MM.1S (cell line): Measurements from ENCODE around the gene TRIOBP.
A peak's percentile ranks its signal among the peaks of the same experiment; 100 is the strongest.

ENCODE experiments used
- DNase-seq: peaks from one replicate; pipeline ENCODE4 v3.0.0-alpha.2; 2015
- H2AFZ ChIP-seq: fragments of 300-600 bp; sonication (generic); 2 replicates; pipeline ENCODE4 v1.6.0; 2016; ENCODE audit warnings: antibody characterized with exemption, low read length
- H3F3A ChIP-seq: fragments of 300-600 bp; sonication (generic); 2 replicates; pipeline ENCODE4 v1.6.1; 2016; ENCODE audit warnings: mild to moderate bottlenecking, antibody characterized with exemption, low read length, moderate library complexity, mixed read lengths; ENCODE audit not compliant: insufficient read depth
- H3K27ac ChIP-seq: fragments of 300-600 bp; sonication (generic); 2 replicates; pipeline ENCODE4 v1.5.1; 2016; ENCODE audit warnings: mild to moderate bottlenecking, low read length
- H3K27me3 ChIP-seq: fragments of 300-600 bp; sonication (generic); replicated peaks from 2 replicates; pipeline ENCODE4 v1.6.0; 2016; ENCODE audit warnings: low read length; ENCODE audit not compliant: insufficient read depth
- H3K36me3 ChIP-seq: fragments of 300-600 bp; sonication (generic); replicated peaks from 2 replicates; pipeline ENCODE4 v1.6.1; 2016; ENCODE audit warnings: mild to moderate bottlenecking, low read length, mixed read lengths; ENCODE audit not compliant: insufficient read depth
- H3K4me1 ChIP-seq: fragments of 300-600 bp; sonication (generic); 2 replicates; pipeline ENCODE4 v1.6.1; 2016; ENCODE audit warnings: low read length, mixed read lengths
- H3K4me2 ChIP-seq: fragments of 300-600 bp; sonication (generic); 2 replicates; pipeline ENCODE4 v1.6.0; 2016; ENCODE audit warnings: low read depth, low read length
- H3K4me3 ChIP-seq: fragments of 300-600 bp; sonication (generic); 2 replicates; pipeline ENCODE4 v1.5.1; 2016; ENCODE audit warnings: low read length, mixed read lengths
- H3K79me2 ChIP-seq: fragments of 300-600 bp; sonication (generic); 2 replicates; pipeline ENCODE4 v1.6.1; 2016; ENCODE audit warnings: mixed run types, low read length, mixed read lengths
- H3K9ac ChIP-seq: fragments of 300-600 bp; sonication (generic); 2 replicates; pipeline ENCODE4 v1.6.1; 2016; ENCODE audit warnings: low read length, mixed read lengths
- H3K9me2 ChIP-seq: fragments of 300-600 bp; sonication (generic); replicated peaks from 2 replicates; pipeline ENCODE4 v1.6.1; 2016; ENCODE audit warnings: mild to moderate bottlenecking, low read length, mixed read lengths; ENCODE audit not compliant: insufficient read depth
- H3K9me3 ChIP-seq: fragments of 300-600 bp; sonication (generic); replicated peaks from 2 replicates; pipeline ENCODE4 v1.6.1; 2016; ENCODE audit warnings: mild to moderate bottlenecking, low read length, mixed read lengths; ENCODE audit not compliant: insufficient read depth
- H4K20me1 ChIP-seq: fragments of 300-600 bp; sonication (generic); 2 replicates; pipeline ENCODE4 v1.6.1; 2016; ENCODE audit warnings: mild to moderate bottlenecking, low read length, moderate library complexity, mixed read lengths; ENCODE audit not compliant: insufficient read depth
- EZH2 ChIP-seq: fragments of 300-600 bp; sonication (generic); optimal IDR thresholded peaks from 2 replicates; pipeline ENCODE3; 2017; ENCODE audit warnings: low read depth, mild to moderate bottlenecking, antibody characterized with exemption, low read length, mixed read lengths
- EZH2phosphoT487 ChIP-seq: fragments of 300-600 bp; sonication (generic); IDR thresholded peaks from 2 replicates; pipeline ENCODE4 v1.6.1; 2018; ENCODE audit warnings: antibody characterized with exemption, low read length
- TF ChIP-seq, protein P1 (sequence below): fragments of 300-600 bp; sonication (generic); IDR thresholded peaks from 2 replicates; pipeline ENCODE4 v1.5.1; 2016; ENCODE audit warnings: antibody characterized with exemption, low read length, mixed read lengths

Gene TRIOBP

DNA sequence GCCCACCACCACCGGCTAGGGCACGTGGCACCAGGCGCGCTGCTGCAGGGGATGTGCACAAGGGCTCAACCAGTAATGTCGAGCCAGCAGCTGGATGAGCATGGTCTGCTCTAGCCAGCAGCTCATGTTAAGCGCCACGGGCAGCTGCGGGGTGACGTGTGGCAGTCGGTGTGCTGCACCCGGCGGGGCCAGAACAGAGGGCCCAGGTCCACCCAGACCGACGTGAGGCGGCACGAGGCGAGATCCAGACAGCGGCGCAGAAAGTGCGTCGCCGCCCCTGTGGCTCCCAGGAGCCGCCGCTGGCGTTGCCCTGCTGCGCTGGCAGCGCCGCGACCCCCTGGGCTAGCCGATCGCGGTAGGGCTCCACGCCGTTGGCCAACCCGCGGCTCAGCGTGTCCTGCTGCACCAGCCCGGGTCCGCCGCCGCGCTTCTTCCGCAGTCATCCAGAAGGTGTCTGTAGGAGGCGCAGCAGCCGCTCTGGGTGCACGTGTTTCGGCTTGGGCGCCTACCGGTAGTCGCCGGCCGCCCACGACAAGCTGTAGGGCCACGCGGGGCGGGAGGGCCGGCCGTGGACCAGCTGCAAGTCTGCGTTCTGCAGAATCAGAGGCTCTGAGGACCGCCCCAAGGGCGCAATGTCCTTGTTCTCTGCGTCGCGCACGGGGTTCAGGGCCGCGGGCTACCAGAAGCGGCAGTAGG is 121.7 kb downstream of the TRIOBP start:
- DNase-seq, result peak; percentile 37
- peak overlapping the region; percentile 41 for H3K4me3 ChIP-seq

DNA sequence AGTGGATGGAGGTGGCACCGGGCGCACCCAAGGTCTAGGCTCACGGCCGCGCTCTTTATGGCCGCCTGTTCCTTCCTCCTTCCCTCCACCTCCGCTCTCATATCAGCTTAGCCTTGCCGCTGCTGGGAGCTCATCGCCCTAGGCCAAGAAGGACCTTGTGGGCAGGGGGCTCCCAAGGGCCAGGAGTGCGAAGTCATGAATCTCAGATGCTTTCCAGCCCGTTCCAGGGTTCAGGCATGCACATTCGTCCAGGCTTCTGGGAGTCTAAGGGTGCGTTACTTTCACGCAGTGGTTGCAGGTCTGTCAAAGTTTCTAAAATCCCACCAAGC is 122.2 kb downstream of the TRIOBP start:
- peaks cover 29% of the 10 kb centered on the region for H3K27me3 ChIP-seq
- no peak overlapping the region for H3K4me3 ChIP-seq
- no peaks in the 10 kb centered on the region for H3K9me2 ChIP-seq
- no peaks in the 10 kb centered on the region for H3K9me3 ChIP-seq
- H3K79me2 ChIP-seq, result no peaks in the 10 kb centered on the region
- H3F3A ChIP-seq, result no peaks in the 10 kb centered on the region
- no peak for DNase-seq
- H3K4me1 ChIP-seq, result peaks cover 4% of the 10 kb centered on the region
- no peak overlapping the region for H3K27ac ChIP-seq
- no peak for TF ChIP-seq EZH2phosphoT487
- TF ChIP-seq, protein P1, sequence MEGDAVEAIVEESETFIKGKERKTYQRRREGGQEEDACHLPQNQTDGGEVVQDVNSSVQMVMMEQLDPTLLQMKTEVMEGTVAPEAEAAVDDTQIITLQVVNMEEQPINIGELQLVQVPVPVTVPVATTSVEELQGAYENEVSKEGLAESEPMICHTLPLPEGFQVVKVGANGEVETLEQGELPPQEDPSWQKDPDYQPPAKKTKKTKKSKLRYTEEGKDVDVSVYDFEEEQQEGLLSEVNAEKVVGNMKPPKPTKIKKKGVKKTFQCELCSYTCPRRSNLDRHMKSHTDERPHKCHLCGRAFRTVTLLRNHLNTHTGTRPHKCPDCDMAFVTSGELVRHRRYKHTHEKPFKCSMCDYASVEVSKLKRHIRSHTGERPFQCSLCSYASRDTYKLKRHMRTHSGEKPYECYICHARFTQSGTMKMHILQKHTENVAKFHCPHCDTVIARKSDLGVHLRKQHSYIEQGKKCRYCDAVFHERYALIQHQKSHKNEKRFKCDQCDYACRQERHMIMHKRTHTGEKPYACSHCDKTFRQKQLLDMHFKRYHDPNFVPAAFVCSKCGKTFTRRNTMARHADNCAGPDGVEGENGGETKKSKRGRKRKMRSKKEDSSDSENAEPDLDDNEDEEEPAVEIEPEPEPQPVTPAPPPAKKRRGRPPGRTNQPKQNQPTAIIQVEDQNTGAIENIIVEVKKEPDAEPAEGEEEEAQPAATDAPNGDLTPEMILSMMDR, result no peak
- TF ChIP-seq EZH2, result no peak
- no peaks in the 10 kb centered on the region for H4K20me1 ChIP-seq
- no peaks in the 10 kb centered on the region for H3K36me3 ChIP-seq
- peak overlapping the region; percentile 72; the same call in 1 of the 2 replicates for H2AFZ ChIP-seq
- no peak overlapping the region for H3K9ac ChIP-seq
- peak overlapping the region; percentile 90; the same call in 1 of the 2 replicates for H3K4me2 ChIP-seq

More for the DNA sequence above, 121.7 kb downstream of the TRIOBP start:
- no peaks in the 10 kb centered on the region for H3F3A ChIP-seq
- H3K36me3 ChIP-seq, result no peaks in the 10 kb centered on the region
- H2AFZ ChIP-seq, result peak overlapping the region; percentile 72
- H3K79me2 ChIP-seq, result no peaks in the 10 kb centered on the region
- peaks cover 4% of the 10 kb centered on the region for H3K4me1 ChIP-seq
- H4K20me1 ChIP-seq, result no peaks in the 10 kb centered on the region
- no peak overlapping the region for H3K9ac ChIP-seq
- no peak overlapping the region for H3K27ac ChIP-seq
- H3K9me2 ChIP-seq, result no peaks in the 10 kb centered on the region
- H3K4me2 ChIP-seq, result peak overlapping the region; percentile 90
- H3K9me3 ChIP-seq, result no peaks in the 10 kb centered on the region
- peaks cover 25% of the 10 kb centered on the region for H3K27me3 ChIP-seq
- TF ChIP-seq, protein P1, result peak; percentile 25
- TF ChIP-seq EZH2 (no peak), EZH2phosphoT487 (no peak)

DNA sequence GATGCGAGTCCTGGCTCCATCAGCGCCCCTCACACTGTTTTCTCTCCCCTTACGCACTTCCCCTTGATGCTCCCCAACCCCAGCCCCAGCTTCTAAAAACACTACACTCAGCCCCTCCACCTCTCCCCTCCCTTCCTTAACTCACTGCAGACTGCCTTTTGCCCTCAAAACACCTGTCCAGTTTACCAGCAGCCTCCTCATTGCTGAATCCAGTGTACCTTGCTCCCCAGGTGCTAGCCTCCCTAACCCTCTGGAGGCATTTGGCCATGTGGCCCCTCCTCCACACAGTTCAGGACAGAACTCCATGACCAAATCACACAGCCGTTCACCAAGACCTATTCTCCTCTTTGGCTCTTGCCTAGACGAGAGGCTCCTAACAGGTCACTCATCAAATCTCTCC is 123.5 kb downstream of the TRIOBP start:
- H3K27me3 ChIP-seq, result peaks cover 29% of the 10 kb centered on the region
- H4K20me1 ChIP-seq, result no peaks in the 10 kb centered on the region
- no peaks in the 10 kb centered on the region for H3K79me2 ChIP-seq
- H3K4me2 ChIP-seq, result no peak overlapping the region
- no peak overlapping the region for H3K9ac ChIP-seq
- H3K4me3 ChIP-seq, result no peak overlapping the region
- H3K27ac ChIP-seq, result no peak overlapping the region
- peaks cover 4% of the 10 kb centered on the region for H3K4me1 ChIP-seq
- TF ChIP-seq EZH2 (no peak), EZH2phosphoT487 (no peak)
- TF ChIP-seq, protein P1, result no peak
- no peaks in the 10 kb centered on the region for H3F3A ChIP-seq
- no peaks in the 10 kb centered on the region for H3K36me3 ChIP-seq
- H3K9me2 ChIP-seq, result no peaks in the 10 kb centered on the region
- DNase-seq, result no peak
- H3K9me3 ChIP-seq, result no peaks in the 10 kb centered on the region
- H2AFZ ChIP-seq, result no peak overlapping the region
